MM.1S (cell line): ENCODE measurements around the gene MAL.

Experiments used
- DNase-seq: peaks from one replicate; pipeline ENCODE4 v3.0.0-alpha.2; 2015
- H2AFZ ChIP-seq: fragments of 300-600 bp; sonication (generic); 2 replicates; pipeline ENCODE4 v1.6.0; 2016; ENCODE audit warnings: antibody characterized with exemption, low read length
- H3F3A ChIP-seq: fragments of 300-600 bp; sonication (generic); 2 replicates; pipeline ENCODE4 v1.6.1; 2016; ENCODE audit warnings: mild to moderate bottlenecking, antibody characterized with exemption, low read length, moderate library complexity, mixed read lengths; ENCODE audit not compliant: insufficient read depth
- H3K27ac ChIP-seq: fragments of 300-600 bp; sonication (generic); 2 replicates; pipeline ENCODE4 v1.5.1; 2016; ENCODE audit warnings: mild to moderate bottlenecking, low read length
- H3K27me3 ChIP-seq: fragments of 300-600 bp; sonication (generic); replicated peaks from 2 replicates; pipeline ENCODE4 v1.6.0; 2016; ENCODE audit warnings: low read length; ENCODE audit not compliant: insufficient read depth
- H3K36me3 ChIP-seq: fragments of 300-600 bp; sonication (generic); replicated peaks from 2 replicates; pipeline ENCODE4 v1.6.1; 2016; ENCODE audit warnings: mild to moderate bottlenecking, low read length, mixed read lengths; ENCODE audit not compliant: insufficient read depth
- H3K4me1 ChIP-seq: fragments of 300-600 bp; sonication (generic); 2 replicates; pipeline ENCODE4 v1.6.1; 2016; ENCODE audit warnings: low read length, mixed read lengths
- H3K4me2 ChIP-seq: fragments of 300-600 bp; sonication (generic); 2 replicates; pipeline ENCODE4 v1.6.0; 2016; ENCODE audit warnings: low read depth, low read length
- H3K4me3 ChIP-seq: fragments of 300-600 bp; sonication (generic); 2 replicates; pipeline ENCODE4 v1.5.1; 2016; ENCODE audit warnings: low read length, mixed read lengths
- H3K79me2 ChIP-seq: fragments of 300-600 bp; sonication (generic); 2 replicates; pipeline ENCODE4 v1.6.1; 2016; ENCODE audit warnings: mixed run types, low read length, mixed read lengths
- H3K9ac ChIP-seq: fragments of 300-600 bp; sonication (generic); 2 replicates; pipeline ENCODE4 v1.6.1; 2016; ENCODE audit warnings: low read length, mixed read lengths
- H3K9me2 ChIP-seq: fragments of 300-600 bp; sonication (generic); replicated peaks from 2 replicates; pipeline ENCODE4 v1.6.1; 2016; ENCODE audit warnings: mild to moderate bottlenecking, low read length, mixed read lengths; ENCODE audit not compliant: insufficient read depth
- H3K9me3 ChIP-seq: fragments of 300-600 bp; sonication (generic); replicated peaks from 2 replicates; pipeline ENCODE4 v1.6.1; 2016; ENCODE audit warnings: mild to moderate bottlenecking, low read length, mixed read lengths; ENCODE audit not compliant: insufficient read depth
- H4K20me1 ChIP-seq: fragments of 300-600 bp; sonication (generic); 2 replicates; pipeline ENCODE4 v1.6.1; 2016; ENCODE audit warnings: mild to moderate bottlenecking, low read length, moderate library complexity, mixed read lengths; ENCODE audit not compliant: insufficient read depth
- EZH2 ChIP-seq: fragments of 300-600 bp; sonication (generic); optimal IDR thresholded peaks from 2 replicates; pipeline ENCODE3; 2017; ENCODE audit warnings: low read depth, mild to moderate bottlenecking, antibody characterized with exemption, low read length, mixed read lengths
- EZH2phosphoT487 ChIP-seq: fragments of 300-600 bp; sonication (generic); IDR thresholded peaks from 2 replicates; pipeline ENCODE4 v1.6.1; 2018; ENCODE audit warnings: antibody characterized with exemption, low read length
- TF ChIP-seq, protein P1 (sequence below): fragments of 300-600 bp; sonication (generic); IDR thresholded peaks from 2 replicates; pipeline ENCODE4 v1.5.1; 2016; ENCODE audit warnings: antibody characterized with exemption, low read length, mixed read lengths

Gene MAL

DNA sequence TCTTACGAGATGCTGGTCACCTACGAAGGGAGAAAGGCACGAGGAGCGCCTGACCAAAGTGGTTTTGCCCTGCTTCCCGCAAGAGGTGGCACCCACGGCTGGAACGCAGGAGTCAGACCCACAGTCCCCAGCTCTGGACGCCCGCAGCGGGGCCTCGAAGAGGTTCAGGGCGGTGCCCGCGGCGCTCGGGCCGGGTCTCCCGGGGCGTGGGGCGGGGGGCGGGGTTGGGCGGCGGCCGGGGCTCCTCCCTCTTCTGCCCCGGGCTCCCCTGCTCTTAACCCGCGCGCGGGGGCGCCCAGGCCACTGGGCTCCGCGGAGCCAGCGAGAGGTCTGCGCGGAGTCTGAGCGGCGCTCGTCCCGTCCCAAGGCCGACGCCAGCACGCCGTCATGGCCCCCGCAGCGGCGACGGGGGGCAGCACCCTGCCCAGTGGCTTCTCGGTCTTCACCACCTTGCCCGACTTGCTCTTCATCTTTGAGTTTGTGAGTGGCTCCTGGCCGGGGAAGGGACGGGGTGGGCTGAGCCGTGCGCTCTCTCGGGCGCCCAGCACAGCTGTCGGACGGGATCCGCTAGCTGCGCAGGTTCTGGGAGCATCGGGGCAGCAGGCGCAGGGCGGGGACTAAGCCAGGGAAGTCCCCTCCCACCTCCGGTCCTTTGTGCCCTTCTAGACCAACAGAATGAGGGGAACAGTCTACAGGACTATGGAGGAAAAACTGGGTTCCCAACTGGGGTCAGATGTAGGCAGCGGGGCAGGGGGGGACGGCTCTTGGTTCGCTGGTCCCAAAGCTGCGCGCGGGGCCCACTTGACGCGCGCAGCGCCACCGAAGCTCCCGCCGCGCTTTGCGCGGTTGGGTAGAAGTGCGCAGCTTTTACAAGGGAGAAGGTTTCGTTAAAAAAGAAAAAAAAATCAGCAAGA lies at the start of gene MAL:
TSS of gene MAL (plus strand) at position 303 of the 914 bp plus-strand sequence. CDS start at position 388, 85 bp downstream.
- H4K20me1 ChIP-seq = no peaks in the 10 kb centered on the region
- no peaks in the 10 kb centered on the region for H3K36me3 ChIP-seq
- no peaks in the 10 kb centered on the region for H3K9me2 ChIP-seq
- no peaks in the 10 kb centered on the region for H3K79me2 ChIP-seq
- H3F3A ChIP-seq = no peaks in the 10 kb centered on the region
- 0 out of 2 replicates have a peak, but pooled peaks cover 6% of the 10 kb centered on the region for H3K4me1 ChIP-seq
- 0 out of 2 replicates have a peak within 1 kb of the TSS, but pooled peaks have one; percentile 23 for H2AFZ ChIP-seq
- no peak within 1 kb of the TSS for H3K9ac ChIP-seq
- DNase-seq = no peak
- TF ChIP-seq EZH2phosphoT487 = no peak
- TF ChIP-seq, protein P1, sequence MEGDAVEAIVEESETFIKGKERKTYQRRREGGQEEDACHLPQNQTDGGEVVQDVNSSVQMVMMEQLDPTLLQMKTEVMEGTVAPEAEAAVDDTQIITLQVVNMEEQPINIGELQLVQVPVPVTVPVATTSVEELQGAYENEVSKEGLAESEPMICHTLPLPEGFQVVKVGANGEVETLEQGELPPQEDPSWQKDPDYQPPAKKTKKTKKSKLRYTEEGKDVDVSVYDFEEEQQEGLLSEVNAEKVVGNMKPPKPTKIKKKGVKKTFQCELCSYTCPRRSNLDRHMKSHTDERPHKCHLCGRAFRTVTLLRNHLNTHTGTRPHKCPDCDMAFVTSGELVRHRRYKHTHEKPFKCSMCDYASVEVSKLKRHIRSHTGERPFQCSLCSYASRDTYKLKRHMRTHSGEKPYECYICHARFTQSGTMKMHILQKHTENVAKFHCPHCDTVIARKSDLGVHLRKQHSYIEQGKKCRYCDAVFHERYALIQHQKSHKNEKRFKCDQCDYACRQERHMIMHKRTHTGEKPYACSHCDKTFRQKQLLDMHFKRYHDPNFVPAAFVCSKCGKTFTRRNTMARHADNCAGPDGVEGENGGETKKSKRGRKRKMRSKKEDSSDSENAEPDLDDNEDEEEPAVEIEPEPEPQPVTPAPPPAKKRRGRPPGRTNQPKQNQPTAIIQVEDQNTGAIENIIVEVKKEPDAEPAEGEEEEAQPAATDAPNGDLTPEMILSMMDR = no peak
- TF ChIP-seq EZH2 = no peak
- no peak within 1 kb of the TSS for H3K27ac ChIP-seq
- no peak within 1 kb of the TSS for H3K4me3 ChIP-seq
- no peak within 1 kb of the TSS for H3K4me2 ChIP-seq
- peaks cover 4% of the 10 kb centered on the region; the same call in 1 of the 2 replicates for H3K27me3 ChIP-seq
- no peaks in the 10 kb centered on the region for H3K9me3 ChIP-seq

- H3K36me3 ChIP-seq = no peaks in the 10 kb centered on the region
- H3F3A ChIP-seq = no peaks in the 10 kb centered on the region
- no peaks in the 10 kb centered on the region for H3K9me3 ChIP-seq
- H3K9ac ChIP-seq = no peak overlapping the region
- TF ChIP-seq, protein P1 = no peak
- no peak overlapping the region for H3K4me2 ChIP-seq
- no peak overlapping the region for H3K4me3 ChIP-seq
- no peaks in the 10 kb centered on the region for H4K20me1 ChIP-seq
- no peak overlapping the region for H2AFZ ChIP-seq
- no peak for DNase-seq
- H3K4me1 ChIP-seq = no peaks in the 10 kb centered on the region
- no peak overlapping the region for H3K27ac ChIP-seq
- H3K79me2 ChIP-seq = no peaks in the 10 kb centered on the region
- H3K9me2 ChIP-seq = no peaks in the 10 kb centered on the region
- H3K27me3 ChIP-seq = no peaks in the 10 kb centered on the region
Observed at GRCh38 chr2:94977826-94978225, 47.7 kb upstream of the MAL start.

DNA sequence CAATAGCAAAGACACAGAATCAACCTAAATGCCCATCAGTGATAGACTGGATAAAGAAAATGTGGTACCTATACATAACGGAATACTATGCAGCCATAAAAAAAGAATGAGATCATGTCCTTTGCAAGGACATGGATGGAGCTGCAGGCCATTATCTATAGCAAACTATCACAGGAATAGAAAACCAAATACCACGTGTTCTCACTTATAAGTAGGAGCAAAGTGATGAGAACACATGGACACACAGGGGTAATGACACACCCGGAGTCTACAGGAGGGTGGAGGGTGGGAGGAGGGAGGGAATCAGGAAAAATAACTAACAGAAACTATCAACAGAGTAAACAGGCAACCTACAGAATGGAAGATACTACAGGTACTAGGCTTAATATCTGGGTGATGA lies 46.6 kb upstream of the MAL start:
- Histone ChIP-seq H3K27ac (no peak overlapping the region), H3K9me3 (no peaks in the 10 kb centered on the region), H3K4me3 (no peak overlapping the region), H3K9ac (no peak overlapping the region), H3K79me2 (no peaks in the 10 kb centered on the region), H3K4me2 (no peak overlapping the region), H2AFZ (no peak overlapping the region), H3K27me3 (no peaks in the 10 kb centered on the region), H3F3A (no peaks in the 10 kb centered on the region), H3K9me2 (no peaks in the 10 kb centered on the region), H3K4me1 (no peaks in the 10 kb centered on the region), H4K20me1 (no peaks in the 10 kb centered on the region), H3K36me3 (no peaks in the 10 kb centered on the region)
- DNase-seq = no peak
- TF ChIP-seq, protein P1 = no peak
- TF ChIP-seq EZH2 (no peak), EZH2phosphoT487 (no peak)
